HepG2 (cell line): Measurements from ENCODE around the gene AP2S1.

Experiments
- CTCF ChIP-seq: sonication (generic); formaldehyde crosslinking; IDR thresholded peaks from 2 replicates; pipeline ENCODE4 v1.5.0; 2020; ENCODE audit warnings: mild to moderate bottlenecking, missing genetic modification reagents, moderate library complexity
- GLMP ChIP-seq: sonication (generic); formaldehyde crosslinking; IDR thresholded peaks from 2 replicates; pipeline ENCODE4 v1.9.0; 2021; ENCODE audit warnings: missing genetic modification reagents, mild to moderate bottlenecking, borderline replicate concordance
- RAD21 ChIP-seq: fragments of 450-650 bp; formaldehyde crosslinking; IDR thresholded peaks from 2 replicates; pipeline ENCODE4 v1.5.0; 2020; ENCODE audit warnings: mild to moderate bottlenecking
- TAF1 ChIP-seq: sonication (generic); formaldehyde crosslinking; IDR thresholded peaks from 2 replicates; pipeline ENCODE4 v1.4.0; 2020; ENCODE audit warnings: missing genetic modification reagents

- TF ChIP-seq RAD21 (CRISPR knock-in tag) (no peak), GLMP (CRISPR knock-in tag) (no peak), CTCF (CRISPR knock-in tag) (no peak), TAF1 (CRISPR knock-in tag) (no peak)
These were observed 7.9 kb downstream of the AP2S1 start for GRCh38 chr19:46842791-46843190.
